ENCODE data around the gene ATP4B.

- TF ChIP-seq POLR2A (IDR thresholded peaks at IDR 0.05) = no peak
- TF ChIP-seq CTCF (IDR thresholded peaks at IDR 0.05) = no peak
These were observed 13.2 kb downstream of the ATP4B start for GRCh38 chr13:113644800-113645199.
